GM08714 (cell line): Measurements from ENCODE around the gene STK32B.

ENCODE experiments used
- H3K4me3 ChIP-seq: fragments of 200-500 bp; sonication (Bioruptor generic); 2 replicates; pipeline ENCODE4 v1.5.1; 2014; ENCODE audit warnings: mild to moderate bottlenecking, low read length, inconsistent platforms
- ZNF274 ChIP-seq: IDR thresholded peaks from 2 replicates; pipeline ENCODE4 v1.6.1; 2012; ENCODE audit warnings: mild to moderate bottlenecking, low read depth, low read length

Gene STK32B

GRCh38 chr4:5374994-5375393, 323.7 kb downstream of the STK32B start:
- no peak for TF ChIP-seq ZNF274

GRCh38 chr4:5376015-5376414, 324.7 kb downstream of the STK32B start:
- no peak for TF ChIP-seq ZNF274
- H3K4me3 ChIP-seq: no peak overlapping the region

More at GRCh38 chr4:5374994-5375393, 323.7 kb downstream of the STK32B start:
- H3K4me3 ChIP-seq: no peak overlapping the region

- TF ChIP-seq ZNF274: no peak
- H3K4me3 ChIP-seq: no peak overlapping the region
Measured at GRCh38 chr4:5378002-5378401, 326.7 kb downstream of the STK32B start.

- TF ChIP-seq ZNF274: no peak
Measured at GRCh38 chr4:5379895-5380294, 328.6 kb downstream of the STK32B start.

GRCh38 chr4:5381961-5382441, 330.7 kb downstream of the STK32B start:
- H3K4me3 ChIP-seq: no peak overlapping the region
- no peak for TF ChIP-seq ZNF274

More at GRCh38 chr4:5379895-5380294, 328.6 kb downstream of the STK32B start:
- H3K4me3 ChIP-seq: no peak overlapping the region

GRCh38 chr4:5383191-5383980, 332.1 kb downstream of the STK32B start:
- H3K4me3 ChIP-seq: no peak overlapping the region
- TF ChIP-seq ZNF274: no peak

- no peak for TF ChIP-seq ZNF274
- no peak overlapping the region for H3K4me3 ChIP-seq
Measured at GRCh38 chr4:5385741-5386311, 334.5 kb downstream of the STK32B start.

GRCh38 chr4:5386921-5387320, 335.6 kb downstream of the STK32B start:
- TF ChIP-seq ZNF274: no peak
- H3K4me3 ChIP-seq: no peak overlapping the region

- no peak for TF ChIP-seq ZNF274
- H3K4me3 ChIP-seq: no peak overlapping the region
Measured at GRCh38 chr4:5387457-5387856, 336.2 kb downstream of the STK32B start.

- TF ChIP-seq ZNF274: no peak
- no peak overlapping the region for H3K4me3 ChIP-seq
Measured at GRCh38 chr4:5389756-5390310, 338.6 kb downstream of the STK32B start.

GRCh38 chr4:5391492-5391891, 340.2 kb downstream of the STK32B start:
- no peak for TF ChIP-seq ZNF274
- no peak overlapping the region for H3K4me3 ChIP-seq

- no peak for TF ChIP-seq ZNF274
- no peak overlapping the region for H3K4me3 ChIP-seq
Measured at GRCh38 chr4:5393911-5394513, 342.7 kb downstream of the STK32B start.

GRCh38 chr4:5395781-5396180, 344.5 kb downstream of the STK32B start:
- H3K4me3 ChIP-seq: no peak overlapping the region
- TF ChIP-seq ZNF274: no peak

- no peak for TF ChIP-seq ZNF274
- no peak overlapping the region for H3K4me3 ChIP-seq
Measured at GRCh38 chr4:5398056-5398455, 346.8 kb downstream of the STK32B start.
